HCT116 (cell line): ENCODE data around the gene PKP2. TPM values are rescaled to one million over a fixed set of nuclear protein-coding genes. Genes with fewer than 3 reads are reported as not detected.

ENCODE experiments used
- ATAC-seq: fragments of 200-7000 bp; cut with Tn5 transposase; 2 replicates; pipeline ENCODE4 v1.9.1; 2020; ENCODE audit warnings: mild to moderate bottlenecking, moderate library complexity
- BruUV-seq: library from RNA; stranded (reverse); fragments of 400-500 nt; replicated peaks from 2 replicates; lab custom pipeline; 2021; lab: Mats Ljungman, UMichigan
- CTCF ChIA-PET: fragments of 300-600 bp; sonication (Branson Sonifier 250); formaldehyde crosslinking; loops from one replicate; lab custom pipeline; 2021; ENCODE audit warnings: antibody characterized with exemption; lab: Charles Lee
- POLR2A ChIA-PET: fragments of 300-600, 350-600 bp; sonication (Branson Sonifier 250); formaldehyde crosslinking; loops from one replicate; lab custom pipeline; 2021; ENCODE audit warnings: antibody characterized with exemption; lab: Charles Lee
- RAD21 ChIA-PET, 2 experiments: fragments of 300-600 bp; sonication (Branson Sonifier 250); formaldehyde crosslinking; loops; one replicate each; lab custom pipeline; 2023; ENCODE audit warnings: low total read pairs in 2 of 2; ENCODE audit not compliant: uncharacterized antibody in 2 of 2, unreplicated experiment in 2 of 2, low non-redundant PET in 1 of 2; lab: Charles Lee
- DNase-seq: peaks from one replicate; pipeline ENCODE4 v3.0.0-alpha.2; 2010; ENCODE audit warnings: low read depth, low spot score
- H2AFZ ChIP-seq: fragments of 200-600 bp; shearing (Covaris generic), sonication (generic); 2 replicates; pipeline ENCODE4 v1.6.1; 2017; ENCODE audit warnings: low read depth, mixed run types, mixed read lengths, antibody characterized with exemption, low read length; ENCODE audit not compliant: poor library complexity, severe bottlenecking
- H3K27ac ChIP-seq: 2 replicates; pipeline ENCODE4 v1.5.1; 2012; ENCODE audit warnings: low read depth, low read length
- H3K27me3 ChIP-seq: fragments of 200-600 bp; sonication (generic); 2 replicates; pipeline ENCODE4 v1.6.1; 2016; ENCODE audit warnings: mixed run types, low read length, mixed read lengths; ENCODE audit not compliant: insufficient read depth
- H3K36me3 ChIP-seq, 2 experiments: fragments of 200-500 bp in 1 of 2; fragments of 200-600 bp in 1 of 2; sonication (Bioruptor generic) in 1 of 2; sonication (generic) in 1 of 2; 2 replicates each; pipeline versions ENCODE4 v1.5.1 to v1.6.1; 2014 to 2016; ENCODE audit warnings: low read length in 2 of 2, inconsistent platforms in 1 of 2, mixed read lengths in 1 of 2, mixed run types in 1 of 2; ENCODE audit not compliant: insufficient read depth in 2 of 2, control insufficient read depth in 1 of 2
- H3K4me1 ChIP-seq, 2 experiments: fragments of 200-600 bp in 1 of 2; sonication (generic) in 1 of 2; 2 replicates each; pipeline versions ENCODE4 v1.5.1 to v1.6.1; 2012 to 2017; ENCODE audit warnings: low read length in 2 of 2, inconsistent platforms in 1 of 2, mild to moderate bottlenecking in 1 of 2, mixed read lengths in 1 of 2, mixed run types in 1 of 2, moderate library complexity in 1 of 2; ENCODE audit not compliant: insufficient read depth in 2 of 2, control insufficient read depth in 1 of 2
- H3K4me2 ChIP-seq: fragments of 200-600 bp; sonication (generic); 2 replicates; pipeline ENCODE4 v1.6.1; 2017; ENCODE audit warnings: mixed run types, low read length, mixed read lengths
- H3K4me3 ChIP-seq, 2 experiments: fragments of 200-600 bp in 1 of 2; sonication (generic) in 1 of 2; replicated peaks in 1 of 2; 2 replicates each; pipeline ENCODE4 v1.5.1; 2011 to 2016; ENCODE audit warnings: low read length in 2 of 2, control low read depth in 1 of 2, low read depth in 1 of 2, mild to moderate bottlenecking in 1 of 2, mixed read lengths in 1 of 2, mixed run types in 1 of 2
- H3K79me2 ChIP-seq: fragments of 200-600 bp; sonication (generic); 2 replicates; pipeline ENCODE4 v1.6.1; 2017; ENCODE audit warnings: mild to moderate bottlenecking, mixed run types, low read length, moderate library complexity, mixed read lengths; ENCODE audit not compliant: insufficient read depth
- H3K9ac ChIP-seq: fragments of 200-600 bp; sonication (generic); 2 replicates; pipeline ENCODE4 v1.6.1; 2016; ENCODE audit warnings: low read length, mixed read lengths
- H3K9me2 ChIP-seq: fragments of 200-600 bp; sonication (generic), shearing (Covaris generic); 2 replicates; pipeline ENCODE4 v1.6.1; 2017; ENCODE audit warnings: mixed run types, mild to moderate bottlenecking, moderate library complexity; ENCODE audit not compliant: insufficient read depth
- H3K9me3 ChIP-seq, 2 experiments: fragments of 200-500 bp in 1 of 2; fragments of 200-600 bp in 1 of 2; sonication (Bioruptor generic) in 1 of 2; sonication (generic) in 1 of 2; 2 replicates each; pipeline ENCODE4 v1.6.1; 2014 to 2017; ENCODE audit warnings: low read length in 2 of 2, mixed read lengths in 2 of 2, inconsistent platforms in 1 of 2, low read depth in 1 of 2, mild to moderate bottlenecking in 1 of 2, mixed run types in 1 of 2, moderate library complexity in 1 of 2; ENCODE audit not compliant: control insufficient read depth in 1 of 2, insufficient read depth in 1 of 2
- H4K20me1 ChIP-seq: fragments of 200-600 bp; sonication (generic), shearing (Covaris generic); 2 replicates; pipeline ENCODE4 v1.6.1; 2017; ENCODE audit warnings: mixed run types, mild to moderate bottlenecking, moderate library complexity; ENCODE audit not compliant: insufficient read depth
- CEBPB ChIP-seq: IDR thresholded peaks from 2 replicates; pipeline ENCODE4 v1.6.1; 2012; ENCODE audit warnings: low read depth
- EGR1 ChIP-seq: IDR thresholded peaks from 2 replicates; pipeline ENCODE4 v1.6.1; 2012; ENCODE audit warnings: low read depth
- MAX ChIP-seq: IDR thresholded peaks from 2 replicates; pipeline ENCODE4 v1.6.1; 2012
- RAD21 ChIP-seq: IDR thresholded peaks from 2 replicates; pipeline ENCODE4 v1.6.1; 2012; ENCODE audit warnings: low read depth, mild to moderate bottlenecking
- SP1 ChIP-seq: IDR thresholded peaks from 2 replicates; pipeline ENCODE4 v1.6.1; 2012; ENCODE audit warnings: low read depth
- TCF7L2 ChIP-seq: IDR thresholded peaks from 2 replicates; pipeline ENCODE4 v1.7.0; 2011; ENCODE audit warnings: borderline replicate concordance, inconsistent platforms; ENCODE audit not compliant: insufficient read depth, insufficient read length; ENCODE audit errors: extremely low read depth
- ZNF274 ChIP-seq: fragments of 200-500 bp; sonication (Bioruptor generic); IDR thresholded peaks from 2 replicates; pipeline ENCODE4 v1.6.1; 2014; ENCODE audit warnings: mild to moderate bottlenecking, low read depth, low read length, inconsistent platforms
- intact Hi-C: fragments of 100-400 bp; cut with micrococcal nuclease; formaldehyde crosslinking; loops from 2 replicates; pipeline ENCODE4 v1.10.0; 2022
- total RNA-seq: library from RNA; stranded (reverse); gene quantifications from one replicate; pipeline ENCODE4 v1.2.1, GENCODE V29; 2021; ENCODE audit not compliant: unreplicated experiment
- TF ChIP-seq, protein P1 (sequence below): IDR thresholded peaks from 2 replicates; pipeline ENCODE4 v1.6.1; 2012
- TF ChIP-seq, protein P2 (sequence below): IDR thresholded peaks from 2 replicates; pipeline ENCODE4 v1.6.1; 2011; ENCODE audit warnings: mild to moderate bottlenecking, low read length, moderate library complexity; ENCODE audit not compliant: insufficient replicate concordance; ENCODE audit errors: extremely low read depth

The PKP2 gene
- total RNA-seq, 1 experiment from 2014 or later: 21.5 TPM

DNA sequence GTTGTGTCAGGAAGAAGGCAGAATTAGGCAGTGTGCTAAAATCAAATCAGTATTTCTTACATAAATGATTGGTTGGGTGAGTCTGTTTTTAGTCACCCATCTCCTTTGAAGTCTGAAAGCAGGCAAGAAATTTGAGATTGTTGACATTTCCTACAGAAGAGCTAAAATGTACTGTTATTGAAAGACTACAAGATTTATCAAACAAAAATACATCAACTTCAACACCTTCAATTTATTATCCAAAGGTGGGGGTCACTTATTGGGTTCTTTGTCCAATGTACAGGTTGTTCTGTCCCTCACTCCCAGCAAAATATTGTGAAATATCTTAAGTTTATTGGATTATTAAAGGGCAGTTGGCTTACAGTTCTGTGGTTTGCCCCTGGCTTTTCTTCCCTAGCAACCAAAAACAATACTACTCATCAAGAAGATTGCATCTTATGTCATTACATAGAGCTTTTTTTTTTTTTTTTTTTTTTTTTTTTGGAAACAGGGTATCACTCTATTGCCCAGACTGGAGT is 20.6 kb upstream of the PKP2 start:
- ATAC-seq (no peak), DNase-seq (no peak)
- H4K20me1 ChIP-seq: no peaks in the 10 kb centered on the region
- no peak overlapping the region for H3K9ac ChIP-seq
- H3K9me2 ChIP-seq: no peaks in the 10 kb centered on the region
- TF ChIP-seq, protein P1, sequence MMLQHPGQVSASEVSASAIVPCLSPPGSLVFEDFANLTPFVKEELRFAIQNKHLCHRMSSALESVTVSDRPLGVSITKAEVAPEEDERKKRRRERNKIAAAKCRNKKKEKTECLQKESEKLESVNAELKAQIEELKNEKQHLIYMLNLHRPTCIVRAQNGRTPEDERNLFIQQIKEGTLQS: no peak
- TF ChIP-seq MAX (no peak), EGR1 (no peak), RAD21 (no peak), CEBPB (no peak), SP1 (no peak), TCF7L2 (no peak), ZNF274 (no peak)
- TF ChIP-seq, protein P2, sequence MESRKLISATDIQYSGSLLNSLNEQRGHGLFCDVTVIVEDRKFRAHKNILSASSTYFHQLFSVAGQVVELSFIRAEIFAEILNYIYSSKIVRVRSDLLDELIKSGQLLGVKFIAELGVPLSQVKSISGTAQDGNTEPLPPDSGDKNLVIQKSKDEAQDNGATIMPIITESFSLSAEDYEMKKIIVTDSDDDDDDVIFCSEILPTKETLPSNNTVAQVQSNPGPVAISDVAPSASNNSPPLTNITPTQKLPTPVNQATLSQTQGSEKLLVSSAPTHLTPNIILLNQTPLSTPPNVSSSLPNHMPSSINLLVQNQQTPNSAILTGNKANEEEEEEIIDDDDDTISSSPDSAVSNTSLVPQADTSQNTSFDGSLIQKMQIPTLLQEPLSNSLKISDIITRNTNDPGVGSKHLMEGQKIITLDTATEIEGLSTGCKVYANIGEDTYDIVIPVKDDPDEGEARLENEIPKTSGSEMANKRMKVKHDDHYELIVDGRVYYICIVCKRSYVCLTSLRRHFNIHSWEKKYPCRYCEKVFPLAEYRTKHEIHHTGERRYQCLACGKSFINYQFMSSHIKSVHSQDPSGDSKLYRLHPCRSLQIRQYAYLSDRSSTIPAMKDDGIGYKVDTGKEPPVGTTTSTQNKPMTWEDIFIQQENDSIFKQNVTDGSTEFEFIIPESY: no peak
- intact Hi-C loops: loop anchor here (10.0 kb wide), 1 partner anchor 1262 kb away; the partner anchor contains the start of gene ETFBKMT
- H3K79me2 ChIP-seq: no peaks in the 10 kb centered on the region
- no peak overlapping the region for H2AFZ ChIP-seq
- H3K4me3 ChIP-seq: no peak overlapping the region
- H3K4me2 ChIP-seq: no peak overlapping the region
- no peaks in the 10 kb centered on the region for H3K9me3 ChIP-seq
- peaks cover 0 to 16% of the 10 kb centered on the region in 2 experiments; a peak in 2 of 4 replicates for H3K4me1 ChIP-seq
- H3K36me3 ChIP-seq: no peaks in the 10 kb centered on the region
- CTCF ChIA-PET: no interaction called here
- H3K27ac ChIP-seq: no peak overlapping the region
- no peaks in the 10 kb centered on the region for H3K27me3 ChIP-seq
- POLR2A ChIA-PET: interaction anchor here (2.1 kb wide), 1 partner anchor 161 kb away, joined by 9 read pairs; the partner anchor contains the start of gene YARS2
- RAD21 ChIA-PET: interaction anchor here (0.6 to 0.9 kb wide), 2 partner anchors 161 to 1070 kb away, joined by 3 read pairs; partner anchors contain the start of gene YARS2 (in 1 of the 2)
- BruUV-seq: no TSS peak
